Fibroblast of lung (primary cell): ENCODE measurements around the gene ANKS1B.

Source experiments
- CTCF ChIP-seq, 2 donors: IDR thresholded peaks in 1 of 2; conservative IDR thresholded peaks in 1 of 2; 1 replicate in 1 of 2; 2 replicates in 1 of 2; pipeline ENCODE4 v1.5.1; 2011 to 2012; ENCODE audit warnings: low read length in 2 of 2, control low read depth in 1 of 2, inconsistent platforms in 1 of 2, low read depth in 1 of 2, mild to moderate bottlenecking in 1 of 2
- EZH2 ChIP-seq: IDR thresholded peaks from 2 replicates; pipeline ENCODE4 v1.5.1; 2012; ENCODE audit warnings: low read length, control low read depth, mild to moderate bottlenecking; ENCODE audit errors: missing control alignments

GRCh38 chr12:99277591-99278379, 707.0 kb downstream of the ANKS1B start:
- TF ChIP-seq EZH2 = no peak
- TF ChIP-seq CTCF (conservative IDR thresholded peaks at IDR 0.05 in 1 of 2, IDR thresholded peaks at IDR 0.05 in 1 of 2; ENCODE audit: low read depth in 1 of 2, low read length in 2 of 2) = no peak
